Mesodermal cell (in vitro differentiated cells): ENCODE measurements around the gene OSTN.

Source experiments
- H3K27ac ChIP-seq: 2 replicates; pipeline ENCODE4 v1.7.0; 2013; ENCODE audit warnings: mild to moderate bottlenecking, low read depth, low read length, moderate library complexity; ENCODE audit not compliant: severe bottlenecking
- H3K36me3 ChIP-seq: 2 replicates; pipeline ENCODE4 v1.7.1; 2013; ENCODE audit warnings: mild to moderate bottlenecking, low read length, moderate library complexity; ENCODE audit not compliant: control insufficient read depth, insufficient read depth
- H3K4me1 ChIP-seq: one replicate; pipeline ENCODE4 v1.7.1; 2013; ENCODE audit warnings: mild to moderate bottlenecking, low read length; ENCODE audit not compliant: insufficient read depth, control insufficient read depth, poor library complexity, severe bottlenecking
- H3K4me3 ChIP-seq: 2 replicates; pipeline ENCODE4 v1.7.0; 2013; ENCODE audit warnings: low read length, control low read depth, mild to moderate bottlenecking; ENCODE audit not compliant: insufficient read depth, poor library complexity, severe bottlenecking; ENCODE audit errors: extremely low read depth
- H3K9me3 ChIP-seq: 2 replicates; pipeline ENCODE4 v1.7.1; 2013; ENCODE audit warnings: mild to moderate bottlenecking, low read length, moderate library complexity; ENCODE audit not compliant: control insufficient read depth
- WGBS, 2 experiments: methylation state at CpG; one replicate each; pipeline ENCODE4 v1.1.5; 2013; ENCODE audit warnings: missing lambda C conversion rate in 2 of 2; ENCODE audit not compliant: insufficient coverage in 2 of 2; 5-methylcytosine and 5-hydroxymethylcytosine counted together

The OSTN gene

DNA sequence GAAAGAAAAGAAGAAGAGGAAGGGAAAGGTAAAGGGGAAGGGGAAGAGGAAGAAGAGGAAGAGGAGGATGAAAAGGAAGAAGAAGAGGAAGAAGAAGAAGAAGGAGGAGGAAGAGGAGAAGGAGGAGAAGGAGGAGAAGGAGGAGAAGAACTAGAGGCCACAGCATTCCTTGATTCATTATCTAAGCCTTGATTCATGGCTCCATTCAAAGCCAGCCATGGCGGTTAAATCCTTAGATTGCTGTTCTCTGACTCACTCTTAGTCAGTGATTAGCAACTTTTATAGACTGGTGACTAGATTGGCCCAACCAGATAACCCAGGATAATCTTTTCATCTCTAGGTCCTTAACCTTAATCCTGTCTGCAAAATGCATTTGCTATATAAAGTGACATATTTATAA is 47.6 kb downstream of the OSTN start:
- WGBS, 2 experiments, result 88 to 90% methylated on average over 1 of the region's 1 CpG
- Histone ChIP-seq H3K9me3 (no peaks in the 10 kb centered on the region), H3K4me1 (no peaks in the 10 kb centered on the region), H3K27ac (no peak overlapping the region), H3K36me3 (no peaks in the 10 kb centered on the region), H3K4me3 (no peak overlapping the region)

DNA sequence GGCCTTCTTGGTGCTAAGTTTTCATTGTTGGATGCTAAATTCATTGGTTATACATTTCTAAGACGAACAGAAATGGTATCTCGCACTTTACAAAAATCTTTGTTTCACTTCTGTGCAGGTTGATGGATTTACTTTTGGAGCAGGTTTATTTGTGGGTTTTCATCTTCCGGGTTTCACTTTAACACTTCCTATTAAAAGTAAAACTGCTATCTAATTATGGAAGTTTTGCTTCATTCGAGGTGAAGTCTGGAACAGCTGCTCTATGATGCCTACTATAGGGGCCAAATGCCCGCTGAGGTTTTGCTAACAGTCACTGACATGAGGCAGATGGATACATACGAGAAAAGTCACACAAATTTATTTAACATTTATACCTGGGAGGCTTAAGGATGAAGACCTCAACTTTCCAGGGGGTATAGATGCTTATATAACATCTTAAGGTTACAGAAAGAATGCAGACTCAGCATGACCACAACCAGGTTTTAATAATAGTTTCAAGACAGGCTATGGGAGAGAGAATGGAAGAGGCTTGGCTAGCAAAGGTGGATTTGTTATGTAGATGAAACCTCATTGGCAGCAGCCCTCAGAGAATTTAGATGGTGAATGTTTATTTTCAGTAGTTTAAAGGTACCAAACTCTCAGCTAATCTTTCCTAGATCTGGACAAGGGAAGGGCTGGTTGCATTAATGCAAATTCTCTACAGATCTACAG is 54.2 kb downstream of the OSTN start:
- no peaks in the 10 kb centered on the region for H3K9me3 ChIP-seq
- no peak overlapping the region for H3K4me3 ChIP-seq
- WGBS, 2 experiments, result 100% methylated on average over 2 of the region's 6 CpGs; no CpG with 5 or more reads in 1 of the 2 experiments
- no peak overlapping the region for H3K27ac ChIP-seq
- H3K36me3 ChIP-seq, result no peaks in the 10 kb centered on the region
- no peaks in the 10 kb centered on the region for H3K4me1 ChIP-seq

DNA sequence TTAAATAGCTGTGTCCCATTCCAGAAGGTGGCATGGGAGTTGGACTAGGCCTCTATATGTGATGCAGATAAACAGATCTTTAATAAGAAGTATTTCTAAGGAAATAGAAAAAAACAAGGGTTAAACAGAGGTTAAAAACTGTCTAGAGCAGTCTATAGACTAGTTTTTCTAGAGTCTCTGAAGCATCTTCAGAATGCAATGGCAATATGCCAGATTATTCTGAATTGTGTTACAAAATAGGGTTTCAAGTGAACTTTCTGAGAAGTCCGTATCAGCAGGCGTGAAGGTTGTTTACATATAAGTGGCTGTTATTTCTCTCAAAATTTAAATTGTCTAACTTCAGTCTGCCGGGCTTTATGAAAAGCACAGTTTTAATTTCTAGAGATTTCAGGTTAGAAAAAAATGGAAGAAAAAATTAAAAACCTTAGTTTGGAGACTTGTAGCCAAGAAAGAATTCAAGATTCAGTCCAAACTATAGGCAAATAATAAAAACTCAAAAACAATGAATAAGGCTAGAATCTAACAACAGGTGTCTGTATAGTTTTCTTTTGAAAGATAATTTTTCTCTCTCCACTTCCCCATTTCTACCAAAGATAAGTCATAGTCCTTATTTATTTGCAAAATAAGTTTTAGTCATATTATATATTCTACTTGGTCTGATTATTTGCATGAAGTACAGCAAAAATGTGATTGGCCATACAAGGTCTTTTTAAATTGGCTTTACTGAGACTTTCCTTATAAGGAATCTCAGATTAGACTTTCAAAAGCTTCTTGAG is 55.2 kb downstream of the OSTN start:
- Histone ChIP-seq H3K36me3 (no peaks in the 10 kb centered on the region), H3K9me3 (no peaks in the 10 kb centered on the region)
- WGBS, 2 experiments, result 100% methylated on average over 1 of the region's 3 CpGs; no CpG with 5 or more reads in 1 of the 2 experiments

DNA sequence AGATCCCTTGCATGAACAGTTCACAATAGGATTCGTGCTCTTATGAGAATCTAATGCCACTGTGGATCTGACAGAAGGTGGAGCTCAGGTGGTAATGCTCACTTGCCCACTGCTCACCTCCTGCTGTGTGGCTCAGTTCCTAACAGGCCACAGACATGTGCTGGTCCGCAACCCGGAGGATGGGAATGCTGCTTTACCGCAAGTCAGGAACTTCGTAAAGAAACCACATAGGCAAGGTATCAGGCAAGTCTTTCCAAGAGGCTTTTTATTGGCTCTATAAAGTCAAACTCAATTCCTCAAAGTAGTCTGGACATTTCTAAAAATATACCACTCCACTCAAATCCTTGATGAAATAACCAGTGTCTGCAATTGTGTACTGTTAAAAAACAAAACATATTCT is 56.1 kb downstream of the OSTN start:
- Histone ChIP-seq H3K27ac (no peak overlapping the region), H3K4me1 (no peaks in the 10 kb centered on the region), H3K9me3 (no peaks in the 10 kb centered on the region), H3K36me3 (no peaks in the 10 kb centered on the region), H3K4me3 (no peak overlapping the region)
- WGBS, 2 experiments, result 82 to 83% methylated on average over 5 of the region's 5 CpGs

More for the DNA sequence above, 55.2 kb downstream of the OSTN start:
- no peak overlapping the region for H3K4me3 ChIP-seq
- no peaks in the 10 kb centered on the region for H3K4me1 ChIP-seq
- H3K27ac ChIP-seq, result no peak overlapping the region

DNA sequence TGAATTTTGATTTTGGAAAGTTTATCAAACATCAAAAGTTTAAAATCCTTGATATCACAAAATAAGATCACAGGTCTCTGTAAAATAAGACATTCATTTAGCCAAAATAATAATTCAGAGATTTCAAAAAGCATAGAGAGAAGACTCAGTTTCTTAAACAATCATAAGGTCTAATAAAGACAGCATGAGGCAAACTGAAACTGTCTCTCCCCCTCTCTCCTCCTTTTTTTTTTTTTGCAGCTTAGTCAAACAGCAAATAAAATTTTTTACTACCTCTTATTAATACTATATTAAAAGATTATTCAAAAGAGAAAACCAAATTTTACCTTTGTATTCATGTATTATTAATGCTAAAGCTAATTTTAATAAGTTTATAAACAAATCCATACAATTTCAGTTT is 57.4 kb downstream of the OSTN start:
- Histone ChIP-seq H3K27ac (no peak overlapping the region), H3K4me1 (no peaks in the 10 kb centered on the region), H3K9me3 (no peaks in the 10 kb centered on the region), H3K4me3 (no peak overlapping the region), H3K36me3 (no peaks in the 10 kb centered on the region)

DNA sequence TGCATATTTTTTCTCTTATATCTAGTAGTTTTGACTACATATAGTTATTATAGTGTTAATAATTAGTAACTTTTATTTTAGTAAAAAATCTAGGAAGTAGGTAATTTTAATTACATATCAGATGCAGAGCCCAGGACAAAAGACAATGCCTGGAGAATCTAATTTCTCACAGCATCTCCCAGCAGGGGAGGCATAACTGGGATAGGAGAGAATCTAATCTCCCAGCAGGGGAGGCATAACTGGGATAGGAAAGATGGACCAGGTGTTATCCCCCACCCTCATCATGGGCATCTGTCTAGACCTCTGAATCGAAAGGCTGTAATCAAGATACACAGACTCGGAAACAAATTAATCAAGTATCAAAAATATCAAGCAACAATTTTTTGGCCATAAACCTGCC is 58.2 kb downstream of the OSTN start:
- no peak overlapping the region for H3K4me3 ChIP-seq
- no peak overlapping the region for H3K27ac ChIP-seq
- no peaks in the 10 kb centered on the region for H3K36me3 ChIP-seq
- WGBS, 2 experiments, result 70% methylated on average over 2 of the region's 2 CpGs; no CpG with 5 or more reads in 1 of the 2 experiments
- no peaks in the 10 kb centered on the region for H3K9me3 ChIP-seq
- no peaks in the 10 kb centered on the region for H3K4me1 ChIP-seq

DNA sequence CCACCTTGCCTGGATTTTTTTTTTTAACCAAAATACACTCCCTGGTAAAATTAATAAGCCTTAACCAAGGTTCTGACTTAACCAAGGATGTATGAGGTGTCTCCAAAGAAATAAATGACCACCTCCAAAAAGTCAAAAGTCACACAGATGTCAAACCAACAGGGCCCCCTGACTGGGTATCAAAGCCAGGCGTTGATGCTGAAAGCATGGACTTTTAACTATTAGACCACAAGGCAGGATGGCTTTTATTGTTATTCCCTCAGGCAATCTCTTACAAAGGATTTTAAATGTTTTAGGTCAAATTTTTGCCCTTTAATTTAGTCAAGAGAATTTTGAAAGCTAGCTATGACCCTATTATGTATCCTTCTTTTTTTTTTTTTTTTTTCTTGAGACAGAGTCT is 60.4 kb downstream of the OSTN start:
- no peaks in the 10 kb centered on the region for H3K9me3 ChIP-seq
- no CpG with 5 or more reads among the region's 1 CpG for WGBS, 2 experiments
- no peaks in the 10 kb centered on the region for H3K36me3 ChIP-seq
- no peak overlapping the region for H3K4me3 ChIP-seq
- no peaks in the 10 kb centered on the region for H3K4me1 ChIP-seq
- H3K27ac ChIP-seq, result no peak overlapping the region

DNA sequence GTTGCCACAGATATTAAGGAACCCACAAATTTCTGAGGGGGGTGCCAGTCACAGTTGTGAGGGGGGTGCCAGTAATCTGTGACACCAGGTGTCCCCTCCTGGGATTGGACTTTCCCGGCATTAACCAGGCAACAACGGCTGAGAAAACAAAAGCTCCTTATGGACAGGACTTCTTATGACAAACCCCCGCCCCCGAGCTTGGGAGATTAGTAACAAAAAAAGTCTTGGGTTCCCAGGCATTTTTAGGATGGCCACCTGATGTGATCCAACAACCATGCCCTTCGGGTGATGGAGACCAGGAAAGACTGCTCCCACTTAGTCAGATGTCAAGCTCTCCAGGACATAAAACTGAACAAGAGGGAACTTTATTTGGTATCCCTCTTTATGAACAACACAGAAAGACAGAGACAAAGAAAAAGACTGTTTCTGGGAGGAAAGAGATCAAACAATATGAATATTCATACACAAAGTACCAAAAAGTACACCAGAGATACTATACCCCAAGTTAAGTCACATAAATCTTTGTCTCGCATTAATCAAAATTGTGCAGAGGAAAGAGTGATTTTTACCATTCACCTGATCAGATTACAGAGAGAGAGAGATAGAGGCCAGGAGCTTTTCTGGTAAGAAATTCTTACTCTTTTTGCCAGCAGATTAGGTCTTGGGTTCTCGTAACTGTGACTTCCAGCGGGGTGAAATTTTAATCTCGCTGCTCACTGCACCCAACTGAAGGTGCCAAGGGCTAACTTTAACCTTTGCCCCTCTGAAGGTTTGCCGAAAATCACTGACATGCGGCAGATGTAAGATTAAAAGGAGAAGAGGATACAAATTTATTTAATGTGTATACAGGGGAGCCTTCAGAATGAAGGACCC is 61.6 kb downstream of the OSTN start:
- Histone ChIP-seq H3K27ac (peak overlapping the region; percentile 24), H3K36me3 (no peaks in the 10 kb centered on the region), H3K9me3 (no peaks in the 10 kb centered on the region), H3K4me3 (no peak overlapping the region), H3K4me1 (no peaks in the 10 kb centered on the region)
- WGBS, 2 experiments, result 76 to 82% methylated on average over 9 of the region's 11 CpGs

DNA sequence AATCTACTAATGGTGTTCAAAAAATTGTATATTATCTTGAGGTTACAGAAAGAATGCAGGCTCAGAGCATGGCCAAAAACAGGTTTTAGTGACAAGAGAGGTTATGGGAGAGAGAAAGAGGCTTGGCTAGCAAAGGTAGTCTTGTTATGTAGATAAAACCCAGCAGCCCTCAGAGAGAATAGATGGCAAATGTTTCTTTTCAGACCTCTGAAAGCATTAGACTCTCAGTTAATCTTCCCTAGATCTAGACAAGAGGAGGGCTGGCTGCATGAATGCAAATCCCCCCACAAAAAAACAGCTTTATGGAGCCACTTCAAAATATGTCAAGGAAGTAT is 62.2 kb downstream of the OSTN start:
- no peak overlapping the region for H3K4me3 ChIP-seq
- no peaks in the 10 kb centered on the region for H3K9me3 ChIP-seq
- no peaks in the 10 kb centered on the region for H3K4me1 ChIP-seq
- no peaks in the 10 kb centered on the region for H3K36me3 ChIP-seq
- no peak overlapping the region for H3K27ac ChIP-seq

DNA sequence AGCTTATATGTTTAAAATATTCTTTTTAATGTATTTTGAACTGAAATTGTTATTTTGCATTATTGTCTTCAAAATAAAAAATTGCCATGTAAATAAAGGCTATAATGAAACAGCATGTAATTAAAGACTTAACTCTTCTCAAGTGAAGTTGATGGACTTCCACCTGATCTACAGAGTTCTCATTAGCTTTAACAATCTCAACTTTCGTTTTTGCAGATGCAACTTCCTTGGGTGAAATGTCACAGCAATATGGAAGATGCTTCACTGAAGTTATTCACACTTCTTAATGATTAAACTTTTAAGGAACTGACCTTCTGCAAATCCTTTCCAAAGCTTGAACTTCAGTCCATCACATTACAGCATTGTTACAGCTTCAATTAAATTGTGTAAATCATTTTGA is 63.6 kb downstream of the OSTN start:
- Histone ChIP-seq H3K9me3 (no peaks in the 10 kb centered on the region), H3K4me3 (no peak overlapping the region), H3K36me3 (no peaks in the 10 kb centered on the region), H3K4me1 (no peaks in the 10 kb centered on the region), H3K27ac (no peak overlapping the region)
- WGBS, 2 experiments, result 86% methylated on average over 1 of the region's 1 CpG

DNA sequence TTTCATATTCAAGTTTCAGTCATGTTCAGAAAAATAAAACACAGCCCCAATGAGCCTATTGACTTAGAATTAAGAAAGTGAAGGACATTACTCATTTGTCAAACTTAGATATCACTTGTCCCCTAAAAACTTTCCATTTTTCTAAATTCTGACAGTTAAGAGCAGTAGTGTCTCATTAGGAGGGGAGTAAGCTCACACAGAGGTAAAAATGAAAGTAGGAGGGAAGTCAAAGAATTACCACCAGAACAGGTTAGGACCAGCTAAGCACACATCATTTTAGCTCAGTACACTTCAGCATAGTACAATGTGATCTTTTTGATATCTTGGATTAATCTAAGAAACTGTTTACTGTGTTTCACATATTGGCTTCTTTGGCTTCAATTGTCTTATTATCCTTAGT is 64.3 kb downstream of the OSTN start:
- Histone ChIP-seq H3K27ac (no peak overlapping the region), H3K4me1 (no peaks in the 10 kb centered on the region), H3K9me3 (no peaks in the 10 kb centered on the region), H3K4me3 (no peak overlapping the region), H3K36me3 (no peaks in the 10 kb centered on the region)
